Adrenal gland (tissue), 12 donors: ENCODE measurements around the gene TELO2. TPM values are rescaled to one million over a fixed set of nuclear protein-coding genes. Genes with fewer than 3 reads are reported as not detected.

Experiments
- DNase-seq, 7 donors: peaks; one replicate each; pipeline ENCODE4 v3.0.0-alpha.2; 2019 to 2020
- H3K27ac ChIP-seq, 5 donors: fragments of 200-600 bp; sonication (generic) in 4 of 5; 1 replicate in 3 of 5; 2 replicates in 2 of 5; pipeline versions ENCODE4 v1.5.1 to v1.8.0; 2016 to 2020; ENCODE audit warnings: mild to moderate bottlenecking in 1 of 5
- H3K27me3 ChIP-seq: fragments of 200-600 bp; 2 replicates; pipeline ENCODE4 v1.8.0; 2021
- H3K36me3 ChIP-seq, 2 donors: fragments of 200-600 bp; replicated peaks in 1 of 2; 1 replicate in 1 of 2; 2 replicates in 1 of 2; pipeline versions ENCODE4 v1.5.1 to v1.8.0; 2018 to 2022
- H3K4me1 ChIP-seq, 2 donors: fragments of 200-600 bp; replicated peaks in 1 of 2; 1 replicate in 1 of 2; 2 replicates in 1 of 2; pipeline versions ENCODE4 v1.5.1 to v1.8.0; 2018 to 2021
- H3K4me3 ChIP-seq, 4 donors: fragments of 200-600 bp; sonication (generic) in 3 of 4; one replicate each; pipeline ENCODE4 v1.5.1; 2016 to 2018
- H3K9me3 ChIP-seq, 3 donors: fragments of 200-600 bp; sonication (generic) in 1 of 3; replicated peaks in 1 of 3; 1 replicate in 2 of 3; 2 replicates in 1 of 3; pipeline versions ENCODE4 v1.5.1 to v1.8.0; 2016 to 2021
- POLR2A ChIP-seq, 2 donors: fragments of 450-650 bp; IDR thresholded peaks; one replicate each; pipeline ENCODE4 v1.6.1; 2017; ENCODE audit warnings: antibody characterized with exemption in 2 of 2, mild to moderate bottlenecking in 2 of 2, moderate library complexity in 1 of 2
- WGBS, 4 donors: extraction: QIAGEN DNeasy Blood & Tissue Kit in 2 of 4; methylation state at CpG; one replicate each; pipeline versions ENCODE4 v1.1.5 to v1.1.7; 2013 to 2017; 5-methylcytosine and 5-hydroxymethylcytosine counted together
- intact Hi-C, 2 donors: fragments of 100-400 bp; cut with DNase I; formaldehyde crosslinking; loops; one replicate each; pipeline versions ENCODE4 v1.14.1 to v1.15.0; 2022 to 2023
- polyA plus RNA-seq, 3 donors: library from polyadenylated mRNA; stranded (reverse); fragments of 200-250 nt in 2 of 3; fragments of 350-450 nt in 1 of 3; fragmentation: Illumina TruSeq in 1 of 3; extraction: RNeasy Lipid Tissue Mini Kit (QIAGEN cat#74804) in 1 of 3; gene quantifications; one replicate each; pipeline ENCODE4 v1.2.3, GENCODE V29; 2013 to 2014
- total RNA-seq, 9 donors: library from RNA; depleted of rRNA in 4 of 9; stranded (reverse); fragments of >200 nt in 4 of 9; fragments of 120-200 nt in 1 of 9; fragmentation: NEBNext Ultra II Directional in 1 of 9; extraction: Animal tissue kit (Norgen Biotek cat#: 25700) in 1 of 9; gene quantifications; one replicate each; pipeline versions ENCODE4 v1.1.0 to v1.2.4, GENCODE V29; 2013 to 2023
- TF ChIP-seq, protein P1 (sequence below), 6 experiments: fragments of 450-650 bp in 4 of 6; fragments of 200-600 bp in 2 of 6; sonication (generic) in 1 of 6; IDR thresholded peaks; 1 replicate in 5 of 6; 2 replicates in 1 of 6; pipeline versions ENCODE4 v1.5.1 to v1.8.0; 2016 to 2021; ENCODE audit warnings: antibody characterized with exemption in 6 of 6, mild to moderate bottlenecking in 2 of 6, moderate library complexity in 1 of 6
- donor health status: healthy with polysubstance abuse.
- donor health status: Bipolar disorder and iron deficiency.
- donor health status: DM: yes; HTN: yes; CAD: no.
- donor health status: DM: no; HTN: no; CAD: no.
- donor health status: DM: no; HTN: no; CAD: no.
- donor health status: DM: yes; HTN: yes; CAD: no.

TELO2 gene
- total and polyA plus RNA-seq, 12 donors: 1.3 to 173 (median 23.7) TPM

DNA sequence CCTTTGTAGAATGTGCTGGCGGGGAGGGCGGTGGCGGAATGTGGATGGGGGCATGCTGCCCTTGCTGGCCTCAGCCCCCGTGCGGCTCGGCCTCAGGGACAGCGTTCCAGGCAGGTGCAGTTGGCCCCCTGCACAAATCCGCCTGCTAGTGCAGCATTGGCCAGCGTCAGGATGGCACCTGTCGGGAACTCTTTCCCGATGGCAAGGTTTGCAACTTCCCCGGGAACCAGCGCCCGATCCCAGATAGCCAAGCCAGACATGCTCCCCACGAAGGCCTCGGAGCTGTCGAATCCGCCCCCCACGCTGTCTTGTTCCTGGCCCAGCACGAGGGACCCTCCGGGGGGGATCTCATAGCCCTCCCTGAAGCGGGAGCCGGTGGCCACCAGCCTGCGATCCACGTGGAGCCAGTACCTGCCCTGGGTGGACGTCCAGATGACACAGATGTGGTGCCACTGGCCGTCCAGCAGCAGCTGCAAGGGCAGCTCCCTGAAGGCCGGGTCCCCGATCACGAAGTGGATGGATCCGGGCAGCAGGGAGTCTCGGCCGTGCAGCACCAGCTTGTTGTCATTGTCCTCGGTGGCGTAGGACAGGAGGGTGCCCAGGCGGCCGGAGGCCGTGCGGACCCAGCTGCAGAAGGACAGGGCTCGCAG, 7.2 kb upstream of the TELO2 start:
- Histone ChIP-seq H3K27me3 (no peaks in the 10 kb centered on the region), H3K4me3 (no peak overlapping the region), H3K27ac (no peak overlapping the region), H3K9me3 (no peaks in the 10 kb centered on the region), H3K4me1 (no peaks in the 10 kb centered on the region), H3K36me3 (no peaks in the 10 kb centered on the region)
- DNase-seq: no peak
- 87 to 94% (median 91%) methylated on average over 13 to 40 of the region's 40 CpGs for WGBS, 4 donors
- intact Hi-C loops: no loop called here
- no peak for TF ChIP-seq POLR2A (IDR thresholded peaks at IDR 0.05)
- TF ChIP-seq, protein P1, sequence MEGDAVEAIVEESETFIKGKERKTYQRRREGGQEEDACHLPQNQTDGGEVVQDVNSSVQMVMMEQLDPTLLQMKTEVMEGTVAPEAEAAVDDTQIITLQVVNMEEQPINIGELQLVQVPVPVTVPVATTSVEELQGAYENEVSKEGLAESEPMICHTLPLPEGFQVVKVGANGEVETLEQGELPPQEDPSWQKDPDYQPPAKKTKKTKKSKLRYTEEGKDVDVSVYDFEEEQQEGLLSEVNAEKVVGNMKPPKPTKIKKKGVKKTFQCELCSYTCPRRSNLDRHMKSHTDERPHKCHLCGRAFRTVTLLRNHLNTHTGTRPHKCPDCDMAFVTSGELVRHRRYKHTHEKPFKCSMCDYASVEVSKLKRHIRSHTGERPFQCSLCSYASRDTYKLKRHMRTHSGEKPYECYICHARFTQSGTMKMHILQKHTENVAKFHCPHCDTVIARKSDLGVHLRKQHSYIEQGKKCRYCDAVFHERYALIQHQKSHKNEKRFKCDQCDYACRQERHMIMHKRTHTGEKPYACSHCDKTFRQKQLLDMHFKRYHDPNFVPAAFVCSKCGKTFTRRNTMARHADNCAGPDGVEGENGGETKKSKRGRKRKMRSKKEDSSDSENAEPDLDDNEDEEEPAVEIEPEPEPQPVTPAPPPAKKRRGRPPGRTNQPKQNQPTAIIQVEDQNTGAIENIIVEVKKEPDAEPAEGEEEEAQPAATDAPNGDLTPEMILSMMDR (IDR thresholded peaks at IDR 0.05): no peak

DNA sequence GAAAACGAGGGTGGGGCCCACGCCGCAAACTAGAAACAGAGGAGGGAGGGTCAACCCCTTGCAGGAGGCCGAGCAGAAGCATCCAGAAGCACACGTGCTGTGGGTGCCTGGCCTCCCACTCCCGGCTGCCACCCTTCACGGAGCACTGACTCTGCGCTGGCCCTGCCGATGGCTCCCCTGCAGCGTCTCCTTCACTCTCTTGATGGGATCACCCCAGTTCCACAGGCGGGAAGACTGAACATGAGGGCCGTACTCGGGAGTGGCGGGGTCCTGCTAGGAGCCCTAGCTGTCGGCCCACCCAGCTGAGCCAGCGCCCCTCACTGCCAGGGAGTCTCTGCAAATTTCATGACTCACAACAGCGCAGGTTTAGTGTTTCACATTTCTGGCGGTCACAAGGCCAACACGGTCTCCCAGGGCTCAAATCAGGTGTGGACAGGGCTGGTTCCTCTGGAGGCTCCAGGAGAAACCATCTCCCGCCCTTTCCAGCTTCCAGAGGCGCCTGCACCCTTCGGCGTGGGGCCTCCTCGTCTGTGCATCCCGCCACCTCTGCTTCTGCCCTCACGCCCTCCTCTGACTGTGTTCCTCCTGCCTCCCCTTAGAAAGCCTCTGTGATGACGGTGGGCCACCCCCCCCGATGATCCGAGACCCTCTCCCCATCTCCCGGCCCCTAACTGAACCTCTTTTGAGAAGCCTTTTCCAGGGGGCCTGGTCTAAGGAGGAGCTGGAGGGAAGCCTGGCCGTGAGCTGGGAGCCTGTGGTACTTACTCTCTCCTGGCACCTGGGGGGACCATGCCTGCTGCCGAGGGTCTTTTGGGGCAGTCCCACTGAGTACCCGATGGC, 6.4 kb upstream of the TELO2 start:
- Histone ChIP-seq H3K4me1 (no peaks in the 10 kb centered on the region), H3K27me3 (no peaks in the 10 kb centered on the region), H3K4me3 (no peak overlapping the region), H3K36me3 (no peaks in the 10 kb centered on the region), H3K27ac (no peak overlapping the region), H3K9me3 (no peaks in the 10 kb centered on the region)
- TF ChIP-seq POLR2A (IDR thresholded peaks at IDR 0.05): no peak
- TF ChIP-seq, protein P1 (IDR thresholded peaks at IDR 0.05): no peak
- DNase-seq: no peak
- intact Hi-C loops: no loop called here
- 81 to 86% (median 83%) methylated on average over 16 to 33 of the region's 33 CpGs for WGBS, 4 donors

DNA sequence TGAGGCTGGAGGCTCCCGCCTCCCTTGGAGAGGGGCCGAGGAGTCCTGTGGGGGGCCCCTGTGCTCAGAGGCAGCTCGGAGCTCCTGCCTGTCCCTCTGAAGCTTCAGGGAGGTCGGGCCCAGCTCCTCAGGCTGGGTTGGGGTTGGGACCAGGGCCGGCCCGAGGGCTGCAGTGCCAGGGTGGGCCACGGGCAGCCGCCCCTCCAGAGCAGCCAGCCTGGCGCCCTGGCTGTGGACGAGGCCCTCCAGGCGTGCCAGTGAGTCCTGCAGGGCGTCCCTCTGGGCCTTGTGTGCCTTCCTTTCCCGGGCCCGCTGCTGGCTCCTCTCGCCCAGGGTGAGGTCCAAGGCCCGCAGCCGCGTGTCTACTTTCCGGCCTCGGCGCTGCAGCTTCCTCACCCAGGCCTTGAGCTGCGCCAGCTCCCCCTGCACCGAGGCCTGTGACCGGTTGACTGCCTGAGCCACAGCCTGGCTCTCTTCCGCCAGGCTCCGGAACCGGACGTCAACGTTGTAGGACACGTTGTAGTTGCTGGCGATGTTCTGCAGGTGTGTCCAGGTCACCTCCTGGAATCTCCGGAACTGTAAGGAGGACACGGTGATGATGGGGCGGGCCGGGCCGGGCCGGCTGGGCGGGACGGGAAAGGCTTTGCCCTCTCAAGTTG, 5.6 kb upstream of the TELO2 start:
- no peak overlapping the region for H3K4me3 ChIP-seq
- peaks cover 0 to under 1% of the 10 kb centered on the region in 2 donors for H3K4me1 ChIP-seq
- no peaks in the 10 kb centered on the region for H3K9me3 ChIP-seq
- H3K27ac ChIP-seq: no peak overlapping the region
- no peak for DNase-seq
- no peak for TF ChIP-seq POLR2A (IDR thresholded peaks at IDR 0.05)
- TF ChIP-seq, protein P1 (IDR thresholded peaks at IDR 0.05): no peak
- intact Hi-C loops: no loop called here
- no peaks in the 10 kb centered on the region for H3K27me3 ChIP-seq
- 69 to 91% (median 89%) methylated on average over 7 to 39 of the region's 39 CpGs for WGBS, 4 donors
- H3K36me3 ChIP-seq: no peaks in the 10 kb centered on the region

DNA sequence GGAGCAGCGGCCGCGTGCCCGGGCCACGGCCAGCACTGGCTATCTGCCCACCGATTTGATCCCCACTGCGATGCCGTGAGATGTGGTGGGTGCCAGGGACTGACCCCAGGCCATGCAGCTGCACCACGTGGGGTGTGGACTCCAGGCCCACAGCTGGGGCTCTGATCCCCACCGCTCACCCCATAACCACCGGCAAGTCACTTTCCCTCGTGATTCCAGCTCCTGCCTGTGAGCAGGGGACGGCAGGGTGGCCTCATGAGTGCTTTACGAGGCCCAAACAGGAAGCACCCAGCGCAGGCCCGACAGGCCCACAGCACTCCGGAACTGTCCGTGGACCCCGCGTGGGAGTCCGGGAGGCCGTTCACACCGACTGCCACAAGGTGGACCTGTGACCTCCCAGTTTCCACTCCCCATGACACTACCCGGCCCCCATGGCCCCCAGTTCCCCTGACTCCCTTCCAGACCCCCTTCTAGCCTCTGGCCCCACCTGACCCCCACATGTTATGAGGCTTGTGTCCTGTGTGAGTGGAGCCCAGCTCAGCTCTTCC, 5.0 kb upstream of the TELO2 start:
- 75 to 93% (median 85%) methylated on average over 3 to 24 of the region's 24 CpGs for WGBS, 4 donors
- no peak overlapping the region for H3K4me3 ChIP-seq
- no peaks in the 10 kb centered on the region for H3K36me3 ChIP-seq
- no peak overlapping the region for H3K27ac ChIP-seq
- intact Hi-C loops: no loop called here
- TF ChIP-seq, protein P1 (IDR thresholded peaks at IDR 0.05): no peak
- no peak for TF ChIP-seq POLR2A (IDR thresholded peaks at IDR 0.05)
- H3K27me3 ChIP-seq: no peaks in the 10 kb centered on the region
- no peaks in the 10 kb centered on the region for H3K9me3 ChIP-seq
- H3K4me1 ChIP-seq: peaks cover 0 to 5% of the 10 kb centered on the region in 2 donors
- DNase-seq: no peak
